ENCODE measurements around the gene ERC2.

GRCh38 chr3:56157693-56158362 lies 310.4 kb downstream of the ERC2 start:
- no peak for TF ChIP-seq CTCF (IDR thresholded peaks at IDR 0.05; ENCODE audit: extremely low read depth in 1 of 2, insufficient read depth in 1 of 2, low read depth in 1 of 2, low read length in 2 of 2)
- TF ChIP-seq POLR2A (IDR thresholded peaks at IDR 0.05; ENCODE audit: low read depth, low read length): no peak
- no peak for TF ChIP-seq MYC (IDR thresholded peaks at IDR 0.05; ENCODE audit: low read depth, low read length)
- no peak for TF ChIP-seq FOS (IDR thresholded peaks at IDR 0.05; ENCODE audit: borderline replicate concordance, insufficient read depth, low read length)
- TF ChIP-seq EZH2 (IDR thresholded peaks at IDR 0.05; ENCODE audit: borderline replicate concordance, low read depth, low read length, severe bottlenecking): no peak
